ENCODE results near the gene USP6NL.

Gene USP6NL

DNA sequence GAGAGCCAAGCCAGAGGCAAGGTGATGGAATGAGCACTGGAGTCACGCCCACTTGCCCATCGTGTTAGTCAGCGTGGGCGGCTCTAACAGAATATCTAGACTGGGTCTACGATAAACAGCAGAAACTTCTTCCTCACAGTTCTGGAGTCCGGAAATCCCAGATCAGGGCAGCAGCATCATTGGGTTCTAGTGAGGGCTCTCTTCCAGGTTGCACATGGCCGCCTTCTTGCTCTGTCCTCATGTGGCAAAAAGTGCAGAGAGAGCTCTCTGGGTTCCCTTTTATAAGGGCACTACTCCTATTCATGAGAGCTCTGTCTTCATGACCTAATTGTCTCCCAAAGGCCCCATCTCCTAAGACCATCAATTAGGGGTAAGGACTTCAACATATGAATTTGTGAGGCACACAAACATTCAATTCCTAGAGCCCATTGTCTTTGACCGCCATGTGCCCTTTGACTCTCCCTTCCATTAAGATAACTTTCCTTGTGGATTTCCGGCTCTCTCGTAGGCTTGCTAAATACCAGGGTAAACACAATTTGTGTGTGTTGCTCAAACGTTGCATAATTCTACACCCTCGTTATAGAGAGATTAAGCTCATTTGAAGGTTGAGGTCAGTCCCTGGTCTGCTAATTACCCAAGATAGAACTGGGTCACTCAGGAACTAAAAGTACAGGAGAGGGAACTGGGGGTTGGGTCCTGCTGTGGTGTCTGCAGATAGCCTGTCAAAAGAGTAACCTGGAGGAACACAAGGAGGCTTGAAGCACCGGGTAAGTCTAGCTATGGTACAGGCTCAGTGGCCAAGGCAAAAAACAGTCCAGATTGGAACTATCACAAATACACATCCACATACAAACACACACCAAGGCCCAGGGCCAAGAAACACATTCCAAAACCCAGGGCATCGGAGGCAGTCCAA is 28.7 kb upstream of the USP6NL start:
- Histone ChIP-seq H3K4me1 (ENCODE audit: insufficient read depth, low read length, poor library complexity, severe bottlenecking) (no peaks in the 10 kb centered on the region), H3K36me3 (ENCODE audit: insufficient read depth, low read length) (no peaks in the 10 kb centered on the region), H3K9me3 (ENCODE audit: insufficient read depth, low read depth, low read length) (no peaks in the 10 kb centered on the region), H3K9ac (ENCODE audit: low read depth, low read length, poor library complexity, severe bottlenecking) (no peak overlapping the region), H3F3A (ENCODE audit: low read depth) (no peaks in the 10 kb centered on the region), H3K27me3 (ENCODE audit: insufficient read depth, low read length, poor library complexity, severe bottlenecking) (no peaks in the 10 kb centered on the region), H3K9me2 (replicated peaks; ENCODE audit: low read depth, low read length) (no peaks in the 10 kb centered on the region), H4K20me1 (ENCODE audit: insufficient read depth, low read length, poor library complexity, severe bottlenecking) (no peaks in the 10 kb centered on the region), H2AFZ (ENCODE audit: low read length) (no peak overlapping the region), H3K79me2 (ENCODE audit: insufficient read depth, low read length) (no peaks in the 10 kb centered on the region), H3K4me3 (ENCODE audit: low read length, poor library complexity, severe bottlenecking) (no peak overlapping the region), H3K4me2 (ENCODE audit: low read depth, low read length, poor library complexity, severe bottlenecking) (no peak overlapping the region)
- TF ChIP-seq EZH2phosphoT487 (IDR thresholded peaks at IDR 0.05; ENCODE audit: borderline replicate concordance) = no peak
- TF ChIP-seq, protein P1, sequence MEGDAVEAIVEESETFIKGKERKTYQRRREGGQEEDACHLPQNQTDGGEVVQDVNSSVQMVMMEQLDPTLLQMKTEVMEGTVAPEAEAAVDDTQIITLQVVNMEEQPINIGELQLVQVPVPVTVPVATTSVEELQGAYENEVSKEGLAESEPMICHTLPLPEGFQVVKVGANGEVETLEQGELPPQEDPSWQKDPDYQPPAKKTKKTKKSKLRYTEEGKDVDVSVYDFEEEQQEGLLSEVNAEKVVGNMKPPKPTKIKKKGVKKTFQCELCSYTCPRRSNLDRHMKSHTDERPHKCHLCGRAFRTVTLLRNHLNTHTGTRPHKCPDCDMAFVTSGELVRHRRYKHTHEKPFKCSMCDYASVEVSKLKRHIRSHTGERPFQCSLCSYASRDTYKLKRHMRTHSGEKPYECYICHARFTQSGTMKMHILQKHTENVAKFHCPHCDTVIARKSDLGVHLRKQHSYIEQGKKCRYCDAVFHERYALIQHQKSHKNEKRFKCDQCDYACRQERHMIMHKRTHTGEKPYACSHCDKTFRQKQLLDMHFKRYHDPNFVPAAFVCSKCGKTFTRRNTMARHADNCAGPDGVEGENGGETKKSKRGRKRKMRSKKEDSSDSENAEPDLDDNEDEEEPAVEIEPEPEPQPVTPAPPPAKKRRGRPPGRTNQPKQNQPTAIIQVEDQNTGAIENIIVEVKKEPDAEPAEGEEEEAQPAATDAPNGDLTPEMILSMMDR (conservative IDR thresholded peaks at IDR 0.05; ENCODE audit: low read length) = no peak

DNA sequence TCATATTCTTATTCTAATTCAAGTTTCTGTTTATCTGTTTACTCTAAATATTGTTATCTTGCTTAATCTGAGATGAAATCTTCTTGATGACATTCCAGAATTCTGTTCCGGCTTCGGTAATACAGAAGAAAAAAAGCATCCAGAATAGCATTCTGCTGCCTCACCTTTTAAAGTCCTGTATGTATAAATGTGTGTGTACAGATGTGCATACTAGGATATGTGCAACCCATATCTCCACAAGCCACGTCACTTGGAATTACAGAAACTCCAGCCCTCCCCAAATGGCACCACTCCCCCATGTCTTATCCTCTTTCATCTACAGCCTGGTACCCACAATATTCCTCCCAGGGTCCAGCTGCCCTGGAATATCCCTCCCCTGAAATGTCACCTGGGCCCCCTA is 27.9 kb upstream of the USP6NL start:
- Histone ChIP-seq H4K20me1 (ENCODE audit: insufficient read depth, low read length, poor library complexity, severe bottlenecking) (no peaks in the 10 kb centered on the region), H3K9ac (ENCODE audit: low read depth, low read length, poor library complexity, severe bottlenecking) (no peak overlapping the region), H3K9me2 (replicated peaks; ENCODE audit: low read depth, low read length) (no peaks in the 10 kb centered on the region), H3K9me3 (ENCODE audit: insufficient read depth, low read depth, low read length) (no peaks in the 10 kb centered on the region), H3K4me3 (ENCODE audit: low read length, poor library complexity, severe bottlenecking) (no peak overlapping the region), H2AFZ (ENCODE audit: low read length) (no peak overlapping the region), H3K79me2 (ENCODE audit: insufficient read depth, low read length) (no peaks in the 10 kb centered on the region), H3K36me3 (ENCODE audit: insufficient read depth, low read length) (no peaks in the 10 kb centered on the region), H3K27me3 (ENCODE audit: insufficient read depth, low read length, poor library complexity, severe bottlenecking) (no peaks in the 10 kb centered on the region), H3K4me1 (ENCODE audit: insufficient read depth, low read length, poor library complexity, severe bottlenecking) (no peaks in the 10 kb centered on the region), H3K4me2 (ENCODE audit: low read depth, low read length, poor library complexity, severe bottlenecking) (no peak overlapping the region), H3F3A (ENCODE audit: low read depth) (no peaks in the 10 kb centered on the region)
- TF ChIP-seq EZH2phosphoT487 (IDR thresholded peaks at IDR 0.05; ENCODE audit: borderline replicate concordance) = no peak
- TF ChIP-seq, protein P1 (conservative IDR thresholded peaks at IDR 0.05; ENCODE audit: low read length) = no peak

DNA sequence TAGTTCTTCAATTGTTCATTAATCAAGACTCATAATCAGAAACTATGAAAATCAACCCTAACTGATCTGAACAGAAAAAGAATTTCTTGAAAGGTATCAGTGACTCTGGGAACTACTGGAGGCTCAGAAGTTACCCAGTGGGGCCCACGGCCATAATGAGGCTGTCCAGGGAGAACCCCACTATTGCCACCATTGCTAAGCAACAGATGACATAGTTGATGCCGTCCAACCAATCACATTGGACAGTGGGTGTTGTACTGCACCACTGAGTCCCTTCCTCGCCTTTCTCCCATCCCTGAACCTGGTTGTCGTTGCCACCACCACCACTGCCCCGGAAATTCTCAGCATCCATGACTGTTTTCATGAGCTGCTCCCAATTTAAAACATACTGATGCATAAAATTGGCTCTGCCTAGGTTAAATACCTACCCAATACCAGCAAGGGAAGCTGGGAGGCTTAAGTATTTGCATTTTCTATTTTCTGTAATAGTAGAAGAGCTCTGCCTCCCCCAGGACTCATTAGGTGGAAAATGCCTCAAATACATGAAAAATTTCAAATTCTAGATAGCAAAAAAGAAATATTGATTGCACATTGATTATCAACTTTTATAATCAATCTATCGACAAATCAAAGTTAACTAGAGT is 26.7 kb upstream of the USP6NL start:
- Histone ChIP-seq H3F3A (ENCODE audit: low read depth) (no peaks in the 10 kb centered on the region), H3K4me3 (ENCODE audit: low read length, poor library complexity, severe bottlenecking) (no peak overlapping the region), H2AFZ (ENCODE audit: low read length) (no peak overlapping the region), H4K20me1 (ENCODE audit: insufficient read depth, low read length, poor library complexity, severe bottlenecking) (no peaks in the 10 kb centered on the region), H3K9ac (ENCODE audit: low read depth, low read length, poor library complexity, severe bottlenecking) (no peak overlapping the region), H3K36me3 (ENCODE audit: insufficient read depth, low read length) (no peaks in the 10 kb centered on the region), H3K79me2 (ENCODE audit: insufficient read depth, low read length) (no peaks in the 10 kb centered on the region), H3K9me3 (ENCODE audit: insufficient read depth, low read depth, low read length) (no peaks in the 10 kb centered on the region), H3K4me2 (ENCODE audit: low read depth, low read length, poor library complexity, severe bottlenecking) (no peak overlapping the region), H3K4me1 (ENCODE audit: insufficient read depth, low read length, poor library complexity, severe bottlenecking) (no peaks in the 10 kb centered on the region), H3K9me2 (replicated peaks; ENCODE audit: low read depth, low read length) (no peaks in the 10 kb centered on the region), H3K27me3 (ENCODE audit: insufficient read depth, low read length, poor library complexity, severe bottlenecking) (no peaks in the 10 kb centered on the region)
- TF ChIP-seq, protein P1 (conservative IDR thresholded peaks at IDR 0.05; ENCODE audit: low read length) = no peak
- TF ChIP-seq EZH2phosphoT487 (IDR thresholded peaks at IDR 0.05; ENCODE audit: borderline replicate concordance) = no peak
